Measurements from ENCODE around the gene ESPN.
"Not testable (repeated sequence)": the region's sequence is repeated elsewhere in the genome, so short reads cannot be mapped to it uniquely, and the experiment has no call there.

ESPN gene

GRCh38 chr1:6447016-6447817 lies 22.6 kb downstream of the ESPN start:
- no peak for TF ChIP-seq POLR2A (IDR thresholded peaks at IDR 0.05; ENCODE audit: low read depth, low read length)
- no peak for DNase-seq (ENCODE audit: insufficient read length, low spot score)
- no peak for FAIRE-seq

- no peak for FAIRE-seq
- TF ChIP-seq POLR2A (IDR thresholded peaks at IDR 0.05; ENCODE audit: low read depth, low read length), result no peak
- no peak for DNase-seq (ENCODE audit: insufficient read length, low spot score)
Observed at GRCh38 chr1:6447818-6448748, 23.5 kb downstream of the ESPN start.

DNA sequence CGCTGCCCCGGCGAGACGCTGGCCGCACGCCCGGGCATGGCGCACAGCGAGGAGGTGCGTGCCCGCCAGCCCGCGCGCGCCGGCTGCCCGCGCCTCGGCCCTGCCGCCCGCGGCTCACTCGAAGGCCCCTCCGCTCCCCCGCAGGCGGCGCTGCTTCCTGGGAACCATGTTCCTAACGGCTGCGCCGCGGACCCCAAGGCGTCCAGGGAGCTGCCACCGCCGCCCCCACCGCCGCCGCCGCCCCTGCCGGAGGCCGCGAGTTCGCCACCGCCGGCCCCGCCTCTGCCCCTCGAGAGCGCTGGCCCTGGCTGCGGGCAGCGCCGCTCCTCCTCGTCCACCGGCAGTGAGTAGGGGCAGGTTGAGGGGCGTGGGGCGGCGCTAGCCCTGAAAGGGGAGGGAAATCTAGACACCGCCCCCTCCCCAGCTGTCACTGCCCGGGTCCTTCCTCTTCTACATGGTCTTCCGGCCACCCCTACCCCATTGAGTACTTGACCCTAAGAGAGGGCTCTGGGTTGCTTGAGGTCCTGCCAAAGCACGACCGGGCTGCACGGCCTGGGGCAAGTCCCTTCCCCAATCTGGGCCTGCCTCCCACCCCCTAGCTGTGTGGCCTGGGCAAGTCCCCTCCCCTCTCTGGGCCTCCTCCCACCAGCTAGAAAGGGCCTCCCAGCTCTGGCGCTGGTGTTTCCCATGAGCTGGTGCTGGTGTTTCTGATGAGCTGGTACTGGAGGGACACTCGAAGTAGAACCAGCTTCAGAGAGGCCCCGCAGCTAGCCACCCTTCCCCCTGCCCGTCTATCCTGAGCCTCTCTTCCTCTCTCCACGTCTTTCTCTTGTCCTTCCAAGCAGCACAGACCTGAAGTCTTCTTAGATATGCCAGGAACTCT lies 24.4 kb downstream of the ESPN start:
- no peak for FAIRE-seq
- no peak for DNase-seq (ENCODE audit: insufficient read length, low spot score)
- no peak for TF ChIP-seq POLR2A (IDR thresholded peaks at IDR 0.05; ENCODE audit: low read depth, low read length)

DNA sequence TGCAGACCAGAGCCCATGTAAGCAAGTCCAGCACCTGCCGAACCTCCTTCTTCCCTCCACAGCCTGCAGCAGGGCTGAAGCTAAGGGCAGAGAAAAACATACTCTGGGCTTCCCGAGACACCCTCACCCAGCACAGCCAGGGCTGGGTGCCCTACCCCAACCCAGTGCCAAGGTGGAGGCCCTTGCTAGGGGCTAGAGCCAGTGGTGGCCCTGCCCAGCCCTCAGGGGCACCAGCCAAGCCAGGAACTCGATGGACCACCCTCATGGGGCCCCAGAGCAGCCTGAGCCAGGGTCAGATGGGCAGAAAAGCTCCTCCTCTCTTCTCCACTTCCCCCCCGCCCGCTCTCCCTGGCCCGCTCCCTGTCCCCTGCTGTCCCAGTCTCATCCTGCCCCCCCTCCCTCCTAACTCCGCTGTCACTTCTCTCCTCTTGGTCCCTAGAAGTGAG lies 25.5 kb downstream of the ESPN start:
- FAIRE-seq, result no peak
- no peak for DNase-seq (ENCODE audit: insufficient read length, low spot score)
- no peak for TF ChIP-seq POLR2A (IDR thresholded peaks at IDR 0.05; ENCODE audit: low read depth, low read length)

DNA sequence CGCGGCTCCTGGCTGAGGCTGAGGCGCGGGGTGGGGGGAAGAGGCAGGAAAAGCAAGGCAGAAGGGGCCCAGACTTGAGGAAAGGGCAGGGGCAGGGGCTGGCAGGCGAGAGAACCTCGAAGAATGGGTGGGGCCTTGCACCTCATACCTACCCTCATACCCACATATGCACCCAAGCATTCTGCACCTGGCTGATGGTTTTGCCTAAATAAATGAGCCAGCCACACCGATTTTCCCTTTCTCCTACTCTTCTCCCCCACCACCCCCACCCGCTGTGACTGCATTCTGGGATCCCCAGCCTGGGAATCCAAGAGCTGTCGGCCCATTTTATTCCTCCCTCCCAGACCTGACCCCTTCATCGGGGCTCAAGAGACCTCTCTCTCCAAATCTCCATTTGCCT lies 25.9 kb downstream of the ESPN start:
- DNase-seq (ENCODE audit: insufficient read length, low spot score); FAIRE-seq: not testable (repeated sequence)

DNA sequence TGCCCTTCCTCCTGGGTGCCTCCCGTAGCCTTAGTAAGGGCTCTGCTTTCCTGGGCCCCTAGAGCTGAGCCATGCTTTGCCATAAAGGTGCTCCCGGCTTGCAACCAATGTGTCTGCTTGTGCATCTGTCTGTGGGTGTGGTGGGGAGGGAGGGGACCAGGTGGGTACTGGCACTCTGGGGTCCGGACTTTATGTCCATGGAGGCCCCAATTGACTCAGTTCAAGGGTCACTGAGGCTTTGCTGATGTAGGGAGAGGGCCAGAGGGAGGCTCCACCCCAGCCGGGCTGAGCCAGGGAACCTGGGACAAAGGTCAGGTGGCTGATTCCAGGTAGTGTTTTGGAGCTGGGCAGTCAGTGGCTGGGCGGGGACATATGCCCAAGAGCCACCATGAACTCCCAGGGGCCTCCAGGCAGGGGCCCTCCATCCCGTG lies 26.4 kb downstream of the ESPN start:
- TF ChIP-seq POLR2A (IDR thresholded peaks at IDR 0.05; ENCODE audit: low read depth, low read length), result no peak
- FAIRE-seq, result no peak
- no peak for DNase-seq (ENCODE audit: insufficient read length, low spot score)

DNA sequence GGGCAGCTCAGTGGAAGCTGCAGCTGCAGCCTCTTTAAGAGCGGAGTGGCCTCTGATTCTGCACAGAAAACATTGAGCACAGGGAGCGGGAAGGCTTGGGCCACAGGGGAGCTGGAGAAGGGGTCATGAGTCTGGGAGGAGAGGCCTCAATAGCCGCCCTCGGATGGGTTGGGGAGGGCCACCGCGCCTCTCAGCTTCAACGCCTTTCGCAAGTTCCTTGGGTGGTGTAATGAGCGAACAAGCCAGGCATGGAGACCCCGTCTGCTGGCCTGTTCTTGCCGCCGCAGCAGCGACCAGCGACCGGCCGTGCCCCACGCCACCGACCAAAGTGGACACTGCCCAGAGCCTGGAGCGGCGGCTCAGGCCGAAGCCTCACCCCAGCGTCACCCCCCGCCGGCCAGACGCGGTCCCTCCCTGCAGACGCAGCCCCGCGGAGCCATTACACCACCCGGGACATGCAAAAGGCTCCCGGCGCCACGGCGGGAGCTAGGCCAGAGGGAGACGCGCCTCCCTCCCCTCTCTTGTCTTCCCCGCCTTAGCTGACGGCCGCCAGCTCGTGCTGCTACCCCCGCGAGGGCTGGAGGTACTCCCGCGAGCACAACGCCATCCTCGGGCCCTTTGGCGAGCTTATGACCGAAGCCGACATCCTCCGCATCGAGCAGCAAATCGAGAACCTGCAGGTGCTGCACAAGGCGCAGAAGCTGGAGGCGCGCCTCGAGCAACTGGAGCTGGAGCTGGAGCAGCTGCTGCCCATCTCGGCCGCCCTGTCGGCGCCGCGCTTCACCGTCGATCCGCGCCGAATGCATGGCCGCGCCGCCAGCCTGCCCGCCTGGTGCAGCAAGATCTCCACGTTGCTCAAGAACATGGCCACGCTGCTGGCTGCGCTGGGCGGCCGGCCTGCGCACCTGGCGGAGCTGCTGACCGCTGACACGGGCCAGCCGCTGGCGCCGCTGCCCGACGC lies 29.6 kb downstream of the ESPN start:
- FAIRE-seq, result not testable (repeated sequence)

DNA sequence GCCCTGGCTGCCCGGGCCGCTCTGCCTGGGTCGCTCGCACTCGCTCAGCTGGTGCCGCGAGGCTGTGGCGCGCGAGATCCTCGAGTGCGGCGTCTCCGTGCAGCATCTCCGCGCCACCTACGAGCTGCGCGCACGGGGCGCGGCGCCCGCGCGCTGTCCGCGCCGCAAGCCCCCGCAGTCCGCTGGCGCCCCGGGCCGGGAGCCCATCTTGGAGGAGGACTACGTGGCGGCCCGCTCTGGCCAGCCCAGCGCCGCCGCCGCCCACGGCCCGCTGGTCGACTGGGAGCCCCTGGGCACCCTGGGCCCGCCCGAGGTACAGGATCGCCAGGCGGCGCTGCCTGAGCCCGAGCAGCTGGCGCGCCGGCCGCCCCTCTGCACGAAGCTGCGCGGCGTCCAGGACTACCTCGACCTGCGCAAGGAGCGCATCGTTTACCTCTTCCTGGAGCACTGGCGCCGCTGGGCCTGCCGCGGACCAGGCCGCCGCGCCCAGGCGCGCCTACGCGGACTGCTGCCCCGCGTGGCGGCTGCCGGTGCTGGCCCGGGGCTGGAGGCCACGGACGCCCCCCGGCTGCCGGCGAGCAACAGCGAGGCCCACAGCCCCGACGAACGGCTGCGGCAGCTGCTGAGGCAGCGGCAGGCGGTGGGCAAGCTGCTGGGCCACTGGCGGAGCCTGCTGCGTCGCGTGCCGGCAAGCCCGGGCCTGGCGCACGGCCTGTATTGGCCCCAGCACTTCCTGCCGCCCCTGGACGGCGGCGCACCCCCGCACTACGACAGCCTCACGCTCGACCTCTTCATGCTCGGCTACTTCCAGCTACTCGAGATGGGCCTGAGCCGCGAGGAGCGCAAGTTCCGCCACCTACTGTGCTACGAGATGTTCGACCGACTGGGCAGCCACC lies 30.5 kb downstream of the ESPN start:
- TF ChIP-seq POLR2A (IDR thresholded peaks at IDR 0.05; ENCODE audit: low read depth, low read length), result no peak
- DNase-seq (ENCODE audit: insufficient read length, low spot score) (no peak), FAIRE-seq (no peak)

More for the DNA sequence above, 29.6 kb downstream of the ESPN start:
- not testable (repeated sequence) for DNase-seq (ENCODE audit: insufficient read length, low spot score)

DNA sequence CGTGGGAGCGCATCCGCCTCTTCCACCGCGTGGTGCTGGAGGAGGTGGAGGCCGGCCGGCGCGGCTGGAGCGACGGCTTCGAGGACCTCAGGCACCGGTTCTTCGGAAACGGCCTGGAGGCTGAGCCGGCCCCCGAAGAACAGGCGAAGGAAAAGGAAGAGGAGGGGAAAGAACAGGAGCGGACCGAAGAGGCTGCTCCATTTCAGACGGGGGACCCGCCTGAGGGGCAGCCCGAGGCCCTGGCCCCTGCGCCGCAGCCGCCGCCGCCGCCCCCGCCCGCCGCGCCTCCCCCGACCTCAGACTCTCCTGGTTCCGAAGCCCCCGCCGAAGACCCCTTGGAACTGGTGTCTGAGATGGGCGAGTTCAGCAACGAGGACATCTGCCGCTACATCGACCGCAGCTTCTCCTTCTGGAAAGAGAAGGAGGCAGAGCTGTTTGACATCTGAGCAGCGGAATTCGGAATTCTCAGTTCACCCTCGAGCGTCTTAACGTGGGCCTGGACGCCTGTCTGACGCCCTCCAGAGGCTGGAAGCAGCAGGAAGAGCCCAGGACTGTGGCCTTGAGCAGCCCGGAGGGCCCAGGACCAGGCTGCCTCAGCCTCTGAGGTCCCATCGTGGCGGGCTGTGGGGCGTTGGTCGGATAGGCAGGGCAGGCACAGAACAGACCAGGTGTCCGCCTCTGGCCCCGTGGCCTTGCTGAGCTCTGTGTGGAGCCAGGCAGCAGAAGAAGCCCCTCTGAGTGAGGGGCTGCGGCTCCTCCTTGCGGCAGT lies 31.4 kb downstream of the ESPN start:
- FAIRE-seq; DNase-seq (ENCODE audit: insufficient read length, low spot score): not testable (repeated sequence)

GRCh38 chr1:6456800-6457466 lies 32.4 kb downstream of the ESPN start:
- FAIRE-seq, result no peak

DNA sequence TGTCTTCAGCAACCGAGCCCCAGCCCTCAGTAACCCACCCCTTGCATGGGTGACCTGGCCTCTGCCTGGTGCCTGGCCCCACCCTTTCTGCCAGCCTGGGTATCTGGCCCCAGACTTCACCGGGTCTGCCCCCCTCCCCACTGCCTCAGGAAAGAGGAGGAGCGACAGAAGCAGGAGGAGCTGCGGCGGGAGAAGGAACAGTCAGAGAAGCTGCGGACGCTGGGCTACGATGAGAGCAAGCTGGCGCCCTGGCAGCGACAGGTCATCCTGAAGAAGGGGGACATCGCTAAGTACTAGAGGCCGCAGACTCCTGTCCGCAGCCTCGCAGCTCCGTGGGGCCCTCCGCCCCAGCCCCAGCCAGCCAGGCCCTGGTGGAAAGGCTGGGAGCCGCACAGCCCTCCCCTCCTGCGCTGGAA lies 35.3 kb downstream of the ESPN start:
- FAIRE-seq, result no peak
- TF ChIP-seq POLR2A (IDR thresholded peaks at IDR 0.05; ENCODE audit: low read depth, low read length), result no peak
- no peak for DNase-seq (ENCODE audit: insufficient read length, low spot score)

More at GRCh38 chr1:6456800-6457466, 32.4 kb downstream of the ESPN start:
- no peak for DNase-seq (ENCODE audit: insufficient read length, low spot score)
- TF ChIP-seq POLR2A (IDR thresholded peaks at IDR 0.05; ENCODE audit: low read depth, low read length), result no peak

Measured in H54 (cell line).